GM12873 (cell line): ENCODE results near the gene SCUBE1.

ENCODE experiments used
- CTCF ChIP-seq: IDR thresholded peaks from 2 replicates; pipeline ENCODE4 v1.5.1; 2012; ENCODE audit warnings: low read depth, mild to moderate bottlenecking, moderate library complexity, low read length, control low read depth; ENCODE audit not compliant: insufficient read depth; ENCODE audit errors: missing control alignments

The SCUBE1 gene

DNA sequence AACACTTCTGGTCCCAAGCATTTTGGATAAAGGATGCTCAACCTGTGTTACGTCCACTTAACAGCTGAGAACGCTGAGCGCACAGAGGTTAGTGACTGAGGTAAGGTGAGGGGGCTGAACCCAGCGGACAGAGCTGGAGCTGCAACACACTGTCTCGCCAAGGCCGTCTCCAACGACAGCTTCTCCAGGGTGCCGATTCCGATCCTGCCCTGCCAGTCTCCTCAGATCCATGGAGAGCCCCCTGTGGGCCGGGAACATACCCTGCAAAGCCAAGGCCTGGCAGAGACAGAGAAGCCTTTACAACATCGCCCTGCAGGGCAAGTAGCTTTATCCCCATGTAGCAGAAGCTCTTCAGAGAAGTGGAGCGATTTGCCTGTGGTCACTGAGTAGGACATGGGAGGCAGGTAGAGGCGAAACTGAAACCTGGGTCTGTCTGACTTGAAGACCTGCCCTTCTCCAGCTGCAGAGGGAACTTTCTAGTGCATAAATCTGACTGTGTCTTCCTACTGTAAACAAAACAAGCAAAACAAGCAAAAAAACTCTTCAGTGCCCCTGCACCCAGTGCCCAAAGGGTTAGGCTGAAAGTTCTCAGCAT is 72.8 kb downstream of the SCUBE1 start:
- peak; percentile 18 for TF ChIP-seq CTCF

DNA sequence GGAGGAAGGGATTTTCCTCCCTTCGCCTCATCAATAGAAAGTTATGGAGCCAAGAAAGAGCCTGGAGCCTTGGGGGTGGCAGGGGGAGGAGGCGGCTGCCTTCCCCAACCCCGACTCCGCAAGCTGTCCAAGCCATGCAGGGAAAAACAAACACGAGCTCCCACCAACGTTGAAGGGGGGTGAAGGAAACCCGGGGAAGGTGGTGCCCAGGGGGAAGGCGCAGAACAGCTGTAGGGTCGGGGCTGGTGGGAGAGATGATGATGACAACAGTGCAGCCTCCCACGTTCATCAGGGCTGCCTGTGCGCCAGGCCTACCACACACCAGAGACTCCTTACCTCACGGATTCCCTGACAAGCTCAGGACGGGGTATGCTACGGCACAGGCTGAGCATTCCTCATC is 73.5 kb downstream of the SCUBE1 start:
- no peak for TF ChIP-seq CTCF

- TF ChIP-seq CTCF: no peak
Measured at GRCh38 chr22:43269246-43269645, 73.9 kb downstream of the SCUBE1 start.

- TF ChIP-seq CTCF: no peak
Measured at GRCh38 chr22:43267981-43268660, 75.1 kb downstream of the SCUBE1 start.

- no peak for TF ChIP-seq CTCF
Measured at GRCh38 chr22:43267332-43267980, 75.7 kb downstream of the SCUBE1 start.

GRCh38 chr22:43266076-43266475 is 77.1 kb downstream of the SCUBE1 start:
- TF ChIP-seq CTCF: no peak

- TF ChIP-seq CTCF: no peak
Measured at GRCh38 chr22:43263645-43264514, 79.3 kb downstream of the SCUBE1 start.
